ENCODE data around the gene ST6GALNAC4. TPM values are rescaled to one million over a fixed set of nuclear protein-coding genes. Genes with fewer than 3 reads are reported as not detected.

Gene ST6GALNAC4
- polyA plus RNA-seq, 1 donor (not counting 4 experiments of a cell fraction or from before 2014, with no cell fraction given): 5.8 TPM

DNA sequence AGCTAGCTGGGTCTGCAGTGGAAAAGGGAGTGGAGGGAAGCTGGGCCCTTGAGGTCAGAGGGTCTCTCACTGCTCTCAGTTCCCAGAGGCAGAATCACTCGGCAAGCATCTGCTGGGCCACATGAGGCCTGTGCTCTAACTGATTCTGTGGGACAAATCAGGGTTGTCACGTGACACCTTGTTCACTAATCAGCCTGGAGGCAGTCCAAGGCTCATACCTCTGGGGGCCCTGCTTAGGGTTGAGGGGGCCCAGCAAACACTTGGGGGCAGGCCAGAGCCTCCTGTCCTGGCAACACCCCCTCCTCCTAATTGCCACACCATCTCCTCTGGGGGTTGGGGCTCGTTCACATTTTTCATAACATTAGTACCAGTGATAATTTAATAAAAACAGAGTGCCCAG, 29.9 kb upstream of the ST6GALNAC4 start:
- FAIRE-seq: no peak
- TF ChIP-seq EZH2 (IDR thresholded peaks at IDR 0.05; ENCODE audit: low read length): no peak
- TF ChIP-seq, protein P1, sequence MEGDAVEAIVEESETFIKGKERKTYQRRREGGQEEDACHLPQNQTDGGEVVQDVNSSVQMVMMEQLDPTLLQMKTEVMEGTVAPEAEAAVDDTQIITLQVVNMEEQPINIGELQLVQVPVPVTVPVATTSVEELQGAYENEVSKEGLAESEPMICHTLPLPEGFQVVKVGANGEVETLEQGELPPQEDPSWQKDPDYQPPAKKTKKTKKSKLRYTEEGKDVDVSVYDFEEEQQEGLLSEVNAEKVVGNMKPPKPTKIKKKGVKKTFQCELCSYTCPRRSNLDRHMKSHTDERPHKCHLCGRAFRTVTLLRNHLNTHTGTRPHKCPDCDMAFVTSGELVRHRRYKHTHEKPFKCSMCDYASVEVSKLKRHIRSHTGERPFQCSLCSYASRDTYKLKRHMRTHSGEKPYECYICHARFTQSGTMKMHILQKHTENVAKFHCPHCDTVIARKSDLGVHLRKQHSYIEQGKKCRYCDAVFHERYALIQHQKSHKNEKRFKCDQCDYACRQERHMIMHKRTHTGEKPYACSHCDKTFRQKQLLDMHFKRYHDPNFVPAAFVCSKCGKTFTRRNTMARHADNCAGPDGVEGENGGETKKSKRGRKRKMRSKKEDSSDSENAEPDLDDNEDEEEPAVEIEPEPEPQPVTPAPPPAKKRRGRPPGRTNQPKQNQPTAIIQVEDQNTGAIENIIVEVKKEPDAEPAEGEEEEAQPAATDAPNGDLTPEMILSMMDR (optimal IDR thresholded peaks at IDR 0.05 in 1 of 3, IDR thresholded peaks at IDR 0.05 in 1 of 3, conservative IDR thresholded peaks at IDR 0.05 in 1 of 3; ENCODE audit: extremely low read depth in 1 of 3, insufficient read depth in 2 of 3, low read length in 3 of 3): no peak

DNA sequence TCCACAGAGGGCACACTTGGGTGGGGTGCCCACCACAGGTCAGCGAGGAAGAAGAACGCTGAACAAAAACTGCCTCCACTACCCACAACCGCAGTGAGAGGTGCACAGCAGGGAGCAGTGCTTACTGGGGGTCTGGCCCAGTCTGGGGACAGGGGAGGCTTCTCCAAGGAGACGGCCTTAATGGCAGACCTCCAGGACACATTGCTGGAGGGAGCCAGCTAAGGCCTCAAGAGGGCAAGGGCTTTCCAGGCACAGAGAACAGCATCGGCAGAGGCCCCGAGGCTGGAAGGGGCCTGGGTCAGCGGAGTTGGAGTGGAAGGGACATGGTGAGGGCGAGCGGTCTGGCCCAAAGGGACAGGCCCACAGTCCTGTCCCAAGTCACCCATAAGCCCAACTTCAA, 29.1 kb upstream of the ST6GALNAC4 start:
- Histone ChIP-seq H3K79me2 (ENCODE audit: control insufficient read depth, insufficient read depth, low read length) (no peaks in the 10 kb centered on the region), H3K27ac (ENCODE audit: control insufficient read depth, insufficient read depth, low read length) (no peak overlapping the region), H3K4me1 (ENCODE audit: control insufficient read depth, extremely low read depth, insufficient read depth, low read length) (no peaks in the 10 kb centered on the region), H4K20me1 (ENCODE audit: control insufficient read depth, extremely low read depth, insufficient read depth, low read length) (peaks cover 9% of the 10 kb centered on the region), H3K4me3 (ENCODE audit: control insufficient read depth in 2 of 3, extremely low read depth in 1 of 3, insufficient read depth in 2 of 3, low read depth in 1 of 3, low read length in 3 of 3) (no peak overlapping the region), H3K4me2 (ENCODE audit: control insufficient read depth, extremely low read depth, insufficient read depth, low read depth, low read length) (no peak overlapping the region), H3K27me3 (ENCODE audit: control insufficient read depth, extremely low read depth, insufficient read depth, low read length) (no peaks in the 10 kb centered on the region), H3K36me3 (ENCODE audit: control insufficient read depth in 2 of 2, extremely low read depth in 1 of 2, insufficient read depth in 2 of 2, low read length in 2 of 2) (peaks cover 5 to 8% of the 10 kb centered on the region in 2 experiments), H3K9me3 (ENCODE audit: control insufficient read depth, low read depth, low read length) (no peaks in the 10 kb centered on the region), H3K9ac (ENCODE audit: control insufficient read depth, extremely low read depth, insufficient read depth, low read length) (no peak overlapping the region), H3K9me1 (ENCODE audit: control insufficient read depth, extremely low read depth, insufficient read depth, low read length) (no peaks in the 10 kb centered on the region), H2AFZ (ENCODE audit: control insufficient read depth, low read length) (no peak overlapping the region)
- no peak for DNase-seq (ENCODE audit: low read depth, low spot score)
- no peak for FAIRE-seq
- dilution Hi-C loops (cut with MboI; ENCODE audit: extremely low pct_ligation_motif_present, low sequenced_read_pairs): loop anchor here (25.0 kb wide), 1 partner anchor 116 kb away; the partner anchor contains the start of genes NAIF1 and SLC25A25
- TF ChIP-seq, protein P1 (optimal IDR thresholded peaks at IDR 0.05 in 1 of 3, IDR thresholded peaks at IDR 0.05 in 1 of 3, conservative IDR thresholded peaks at IDR 0.05 in 1 of 3; ENCODE audit: extremely low read depth in 1 of 3, insufficient read depth in 2 of 3, low read length in 3 of 3): no peak
- TF ChIP-seq EZH2 (IDR thresholded peaks at IDR 0.05; ENCODE audit: low read length): no peak

More for the DNA sequence above, 29.9 kb upstream of the ST6GALNAC4 start:
- no peak overlapping the region for H3K4me3 ChIP-seq (ENCODE audit: control insufficient read depth in 2 of 3, extremely low read depth in 1 of 3, insufficient read depth in 2 of 3, low read depth in 1 of 3, low read length in 3 of 3)
- no peak overlapping the region for H3K4me2 ChIP-seq (ENCODE audit: control insufficient read depth, extremely low read depth, insufficient read depth, low read depth, low read length)
- H2AFZ ChIP-seq (ENCODE audit: control insufficient read depth, low read length): no peak overlapping the region
- dilution Hi-C loops (cut with MboI; ENCODE audit: extremely low pct_ligation_motif_present, low sequenced_read_pairs): loop anchor here (25.0 kb wide), 1 partner anchor 116 kb away; the partner anchor contains the start of genes NAIF1 and SLC25A25
- H3K9me3 ChIP-seq (ENCODE audit: control insufficient read depth, low read depth, low read length): no peaks in the 10 kb centered on the region
- H3K27ac ChIP-seq (ENCODE audit: control insufficient read depth, insufficient read depth, low read length): no peak overlapping the region
- H3K4me1 ChIP-seq (ENCODE audit: control insufficient read depth, extremely low read depth, insufficient read depth, low read length): no peaks in the 10 kb centered on the region
- H3K36me3 ChIP-seq (ENCODE audit: control insufficient read depth in 2 of 2, extremely low read depth in 1 of 2, insufficient read depth in 2 of 2, low read length in 2 of 2): peaks cover 5 to 6% of the 10 kb centered on the region in 2 experiments
- H3K9ac ChIP-seq (ENCODE audit: control insufficient read depth, extremely low read depth, insufficient read depth, low read length): no peak overlapping the region
- H3K27me3 ChIP-seq (ENCODE audit: control insufficient read depth, extremely low read depth, insufficient read depth, low read length): no peaks in the 10 kb centered on the region
- DNase-seq (ENCODE audit: low read depth, low spot score): no peak
- no peaks in the 10 kb centered on the region for H3K9me1 ChIP-seq (ENCODE audit: control insufficient read depth, extremely low read depth, insufficient read depth, low read length)
- no peaks in the 10 kb centered on the region for H3K79me2 ChIP-seq (ENCODE audit: control insufficient read depth, insufficient read depth, low read length)
- peaks cover 9% of the 10 kb centered on the region for H4K20me1 ChIP-seq (ENCODE audit: control insufficient read depth, extremely low read depth, insufficient read depth, low read length)
